Spinal cord (tissue), 10 donors: ENCODE results near the gene ERBIN. TPM values are rescaled to one million over a fixed set of nuclear protein-coding genes. Genes with fewer than 3 reads are reported as not detected.
A peak's percentile ranks its signal among the peaks of the same experiment; 100 is the strongest.
"Not testable (repeated sequence)": the region's sequence is repeated elsewhere in the genome, so short reads cannot be mapped to it uniquely, and the experiment has no call there.

Source experiments
- DNase-seq, 6 donors: peaks; one replicate each; pipeline versions ENCODE4 v3.0.0 to v3.0.0-alpha.2; 2013 to 2015; ENCODE audit warnings: low spot score in 6 of 6, low read depth in 4 of 6
- H3K27ac ChIP-seq: one replicate; pipeline ENCODE4 v1.5.1; 2013; ENCODE audit warnings: low read depth, low read length, control low read depth
- H3K27me3 ChIP-seq: one replicate; pipeline ENCODE4 v1.6.1; 2013; ENCODE audit warnings: low read length; ENCODE audit not compliant: control insufficient read depth, insufficient read depth
- H3K36me3 ChIP-seq: one replicate; pipeline ENCODE4 v1.6.1; 2013; ENCODE audit warnings: low read length; ENCODE audit not compliant: control insufficient read depth, insufficient read depth
- H3K4me1 ChIP-seq: one replicate; pipeline ENCODE4 v1.6.1; 2013; ENCODE audit warnings: low read length; ENCODE audit not compliant: control insufficient read depth, insufficient read depth
- H3K4me3 ChIP-seq: one replicate; pipeline ENCODE4 v1.5.1; 2013; ENCODE audit warnings: low read depth, low read length, control low read depth
- H3K9me3 ChIP-seq: one replicate; pipeline ENCODE4 v1.6.1; 2013; ENCODE audit warnings: low read length; ENCODE audit not compliant: control insufficient read depth, insufficient read depth
- WGBS: methylation state at CpG from one replicate; pipeline ENCODE4 v1.1.5; 2013; ENCODE audit warnings: missing lambda C conversion rate; ENCODE audit not compliant: insufficient coverage; 5-methylcytosine and 5-hydroxymethylcytosine counted together
- polyA plus RNA-seq, 2 donors: library from polyadenylated mRNA; unstranded; fragments of 120-200 nt; gene quantifications; one replicate each; pipeline ENCODE4 v1.2.1, GENCODE V29; 2013; ENCODE audit not compliant: insufficient read length in 2 of 2
- total RNA-seq, 2 donors: library from RNA; depleted of rRNA in 1 of 2; stranded (reverse); fragments of 120-200 nt in 1 of 2; fragments of >200 nt in 1 of 2; gene quantifications; one replicate each; pipeline versions ENCODE4 v1.2.3 to v1.2.4, GENCODE V29; 2013 to 2014
- donor health status: healthy.

Gene ERBIN
- total and polyA plus RNA-seq, 4 donors: 47.2 to 137 (median 66.0) TPM

GRCh38 chr5:65969539-65970393 is 43.4 kb downstream of the ERBIN start:
- H3K27me3 ChIP-seq: no peaks in the 10 kb centered on the region

DNA sequence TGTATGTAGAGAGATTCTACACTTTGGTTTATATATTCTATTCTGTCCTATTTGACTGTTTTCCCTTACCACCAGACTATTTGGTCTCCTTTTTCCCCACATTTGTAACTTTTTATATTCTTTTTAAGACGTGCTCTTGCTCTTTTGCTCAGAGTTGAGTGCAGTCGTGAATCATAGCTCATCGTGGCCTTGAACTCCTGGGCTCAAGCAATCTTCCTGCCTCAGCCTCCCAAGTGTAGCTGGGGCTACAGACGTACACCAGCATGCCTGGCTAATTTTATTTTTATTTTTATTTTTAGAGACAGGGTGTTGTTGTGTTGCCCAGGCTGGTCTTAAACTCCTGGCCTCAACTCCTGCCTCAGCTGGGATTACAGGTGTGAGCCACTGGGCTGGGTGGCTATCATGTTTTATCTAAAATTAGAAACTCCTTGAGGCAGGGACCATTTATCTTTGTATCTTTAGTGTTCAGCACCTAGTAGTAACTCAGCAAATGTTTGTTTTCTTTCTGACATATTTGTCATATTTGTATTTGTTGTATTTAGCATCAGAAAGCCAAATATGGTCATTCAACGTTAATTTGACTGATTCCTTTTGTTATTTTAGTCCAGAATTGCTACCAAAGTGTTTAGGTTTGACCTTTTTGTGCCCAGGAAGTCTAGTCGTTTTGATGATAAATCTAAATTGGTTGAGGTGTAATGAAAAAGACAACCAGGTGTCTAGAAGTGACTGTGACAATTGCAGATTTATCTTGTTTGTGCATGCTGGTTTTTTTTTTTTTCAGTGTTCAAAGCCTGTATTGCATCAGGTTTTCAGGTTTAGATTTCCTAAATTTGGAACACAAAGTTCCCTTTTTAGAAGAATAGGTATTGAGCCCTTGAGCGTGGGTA is 44.3 kb downstream of the ERBIN start:
- DNase-seq: no peak
- Histone ChIP-seq H3K36me3 (no peaks in the 10 kb centered on the region), H3K27ac (no peak overlapping the region), H3K27me3 (no peaks in the 10 kb centered on the region), H3K4me3 (no peak overlapping the region), H3K9me3 (no peaks in the 10 kb centered on the region), H3K4me1 (no peaks in the 10 kb centered on the region)
- WGBS: 77% methylated on average over 5 of the region's 7 CpGs

More at GRCh38 chr5:65969539-65970393, 43.4 kb downstream of the ERBIN start:
- H3K4me1 ChIP-seq: no peaks in the 10 kb centered on the region
- no peaks in the 10 kb centered on the region for H3K9me3 ChIP-seq
- no peak for DNase-seq
- WGBS: no CpG with 5 or more reads among the region's 2 CpGs
- H3K27ac ChIP-seq: no peak overlapping the region
- no peaks in the 10 kb centered on the region for H3K36me3 ChIP-seq
- H3K4me3 ChIP-seq: no peak overlapping the region

DNA sequence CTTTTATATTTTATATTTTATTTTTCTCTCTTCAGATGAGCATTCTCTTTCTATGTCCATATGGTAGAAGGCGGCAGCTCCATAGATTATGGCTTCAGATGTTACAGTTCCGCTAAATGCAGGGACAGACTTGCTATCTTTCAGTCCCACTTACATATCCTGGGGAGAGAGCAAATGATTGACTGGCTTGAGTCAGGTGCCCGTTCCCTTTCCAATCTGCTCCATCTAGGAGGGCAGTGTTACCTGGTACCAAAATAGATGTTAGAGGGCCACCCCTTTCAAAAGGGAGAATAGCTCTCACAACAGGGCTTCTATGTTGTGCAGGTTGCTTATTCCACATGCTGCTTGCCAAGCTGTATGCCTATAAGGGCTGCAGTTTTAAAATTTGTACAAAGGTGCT is 45.3 kb downstream of the ERBIN start:
- Histone ChIP-seq H3K27me3 (no peaks in the 10 kb centered on the region), H3K4me1 (no peaks in the 10 kb centered on the region), H3K9me3 (no peaks in the 10 kb centered on the region), H3K4me3 (no peak overlapping the region), H3K36me3 (no peaks in the 10 kb centered on the region), H3K27ac (no peak overlapping the region)
- DNase-seq: no peak
- 100% methylated on average over 1 of the region's 3 CpGs for WGBS

DNA sequence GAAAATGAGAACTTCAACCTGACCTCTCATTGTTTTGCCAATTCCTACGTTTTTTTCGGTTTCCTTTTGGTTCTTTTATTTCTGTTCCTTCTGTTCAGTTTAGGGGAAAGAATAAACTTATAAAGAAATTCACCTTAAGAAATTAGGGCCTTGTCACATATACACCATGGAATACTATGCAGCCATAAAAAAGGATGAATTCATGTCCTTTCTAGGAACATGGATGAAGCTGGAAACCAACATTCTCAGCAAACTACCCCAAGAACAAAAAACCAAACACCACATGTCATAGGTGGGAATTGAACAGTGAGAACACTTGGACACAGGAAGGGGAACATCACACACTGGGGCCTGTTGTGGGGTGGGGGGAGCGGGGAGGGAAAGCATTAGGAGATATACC is 46.5 kb downstream of the ERBIN start:
- 100% methylated on average over 1 of the region's 3 CpGs for WGBS
- not testable (repeated sequence) for H3K27me3 ChIP-seq, H3K9me3 ChIP-seq, DNase-seq, H3K36me3 ChIP-seq, H3K4me1 ChIP-seq, H3K4me3 ChIP-seq, H3K27ac ChIP-seq

- H3K4me3 ChIP-seq: no peak overlapping the region
- H3K36me3 ChIP-seq: peaks cover 3% of the 10 kb centered on the region
- DNase-seq: no peak
- H3K9me3 ChIP-seq: no peaks in the 10 kb centered on the region
- no peaks in the 10 kb centered on the region for H3K27me3 ChIP-seq
- H3K4me1 ChIP-seq: no peaks in the 10 kb centered on the region
- 88% methylated on average over 2 of the region's 3 CpGs for WGBS
- H3K27ac ChIP-seq: no peak overlapping the region
These were observed 51.9 kb downstream of the ERBIN start for GRCh38 chr5:65978251-65978650.

- no peaks in the 10 kb centered on the region for H3K27me3 ChIP-seq
- no CpG with 5 or more reads among the region's 1 CpG for WGBS
These were observed 55.2 kb downstream of the ERBIN start for GRCh38 chr5:65981548-65981947.

DNA sequence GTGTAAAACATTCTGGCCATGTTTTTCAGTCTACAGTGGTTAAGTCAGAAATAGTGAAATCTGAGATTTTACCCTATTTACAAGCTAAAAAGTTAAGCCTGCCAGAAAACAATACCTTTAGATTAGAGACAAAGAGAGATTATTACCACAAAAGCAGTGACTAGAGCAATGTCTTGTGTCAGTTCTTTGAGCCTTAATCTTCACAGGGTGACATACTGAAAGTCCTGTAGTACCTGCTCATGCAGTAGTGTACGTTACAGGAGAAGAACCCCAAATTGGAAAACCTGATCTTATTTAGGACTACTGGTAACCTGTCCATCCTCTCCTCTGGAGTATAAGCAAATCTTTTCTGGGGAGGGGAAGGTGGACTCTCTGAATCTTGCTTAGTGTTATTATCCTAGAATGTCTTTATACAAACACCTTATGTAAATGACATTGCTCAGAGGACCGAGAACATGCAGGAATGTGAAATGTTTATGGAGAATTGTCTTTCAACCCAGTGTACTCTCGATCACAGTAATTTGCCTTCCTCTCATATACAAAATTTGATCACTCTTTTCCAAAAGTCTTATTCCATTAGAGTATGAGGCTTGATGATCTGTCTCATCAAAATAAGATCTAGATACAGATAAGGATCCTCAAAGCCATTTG is 55.7 kb downstream of the ERBIN start:
- Histone ChIP-seq H3K4me1 (peaks cover 10% of the 10 kb centered on the region), H3K27ac (no peak overlapping the region), H3K27me3 (no peaks in the 10 kb centered on the region), H3K4me3 (no peak overlapping the region), H3K9me3 (no peaks in the 10 kb centered on the region), H3K36me3 (peaks cover 7% of the 10 kb centered on the region)
- no CpG with 5 or more reads among the region's 3 CpGs for WGBS
- DNase-seq: no peak

More at GRCh38 chr5:65981548-65981947, 55.2 kb downstream of the ERBIN start:
- Histone ChIP-seq H3K27ac (no peak overlapping the region), H3K4me1 (peaks cover 10% of the 10 kb centered on the region), H3K9me3 (no peaks in the 10 kb centered on the region), H3K36me3 (peaks cover 7% of the 10 kb centered on the region), H3K4me3 (no peak overlapping the region)
- no peak for DNase-seq

GRCh38 chr5:65982635-65983034 is 56.3 kb downstream of the ERBIN start:
- H3K4me3 ChIP-seq: no peak overlapping the region
- no peaks in the 10 kb centered on the region for H3K9me3 ChIP-seq
- peaks cover 10% of the 10 kb centered on the region for H3K4me1 ChIP-seq
- WGBS: no CpG with 5 or more reads among the region's 1 CpG
- H3K36me3 ChIP-seq: peaks cover 6% of the 10 kb centered on the region
- H3K27ac ChIP-seq: no peak overlapping the region
- H3K27me3 ChIP-seq: no peaks in the 10 kb centered on the region
- no peak for DNase-seq

GRCh38 chr5:65984098-65984885 is 57.9 kb downstream of the ERBIN start:
- WGBS: 94% methylated on average over 9 of the region's 10 CpGs
- H3K27me3 ChIP-seq: no peaks in the 10 kb centered on the region
- peak in 1 of 6 donors; percentile 16 for DNase-seq
- H3K27ac ChIP-seq: no peak overlapping the region
- H3K4me3 ChIP-seq: no peak overlapping the region
- H3K36me3 ChIP-seq: peaks cover 4% of the 10 kb centered on the region
- no peaks in the 10 kb centered on the region for H3K9me3 ChIP-seq
- H3K4me1 ChIP-seq: peaks cover 10% of the 10 kb centered on the region
